C4-2B (cell line): ENCODE measurements around the gene F7.
"Not testable (repeated sequence)": the region's sequence is repeated elsewhere in the genome, so short reads cannot be mapped to it uniquely, and the experiment has no call there.

Experiments
- H3K27ac ChIP-seq: fragments of 450-650 bp; 2 replicates; pipeline ENCODE4 v1.5.1; 2017
- ZFX ChIP-seq: fragments of 450-650 bp; IDR thresholded peaks from 2 replicates; pipeline ENCODE4 v1.6.1; 2017
- TF ChIP-seq, protein P1 (sequence below): fragments of 450-650 bp; conservative IDR thresholded peaks from 2 replicates; pipeline ENCODE4 v1.5.1; 2017; ENCODE audit warnings: mild to moderate bottlenecking

F7 gene

DNA sequence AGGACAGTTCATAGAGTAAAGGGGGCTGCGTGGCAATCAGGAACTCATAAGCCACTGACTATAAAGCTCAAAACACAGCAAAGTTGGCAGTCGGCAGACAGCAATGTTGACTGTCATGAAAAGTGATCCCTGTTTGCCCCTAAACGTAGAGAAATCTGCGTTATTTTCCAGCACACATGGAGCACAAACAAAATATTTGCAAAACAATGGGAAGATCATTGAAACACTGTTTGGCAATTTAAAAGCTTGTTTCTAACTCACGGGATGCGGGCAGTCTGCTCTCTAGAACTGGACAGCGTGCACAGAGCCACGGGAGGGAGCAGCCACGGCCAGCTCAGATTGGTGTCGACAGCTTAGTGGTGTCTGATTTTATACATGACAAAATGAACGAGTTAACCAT lies 6.4 kb upstream of the F7 start:
- H3K27ac ChIP-seq, result no peak overlapping the region
- TF ChIP-seq, protein P1, sequence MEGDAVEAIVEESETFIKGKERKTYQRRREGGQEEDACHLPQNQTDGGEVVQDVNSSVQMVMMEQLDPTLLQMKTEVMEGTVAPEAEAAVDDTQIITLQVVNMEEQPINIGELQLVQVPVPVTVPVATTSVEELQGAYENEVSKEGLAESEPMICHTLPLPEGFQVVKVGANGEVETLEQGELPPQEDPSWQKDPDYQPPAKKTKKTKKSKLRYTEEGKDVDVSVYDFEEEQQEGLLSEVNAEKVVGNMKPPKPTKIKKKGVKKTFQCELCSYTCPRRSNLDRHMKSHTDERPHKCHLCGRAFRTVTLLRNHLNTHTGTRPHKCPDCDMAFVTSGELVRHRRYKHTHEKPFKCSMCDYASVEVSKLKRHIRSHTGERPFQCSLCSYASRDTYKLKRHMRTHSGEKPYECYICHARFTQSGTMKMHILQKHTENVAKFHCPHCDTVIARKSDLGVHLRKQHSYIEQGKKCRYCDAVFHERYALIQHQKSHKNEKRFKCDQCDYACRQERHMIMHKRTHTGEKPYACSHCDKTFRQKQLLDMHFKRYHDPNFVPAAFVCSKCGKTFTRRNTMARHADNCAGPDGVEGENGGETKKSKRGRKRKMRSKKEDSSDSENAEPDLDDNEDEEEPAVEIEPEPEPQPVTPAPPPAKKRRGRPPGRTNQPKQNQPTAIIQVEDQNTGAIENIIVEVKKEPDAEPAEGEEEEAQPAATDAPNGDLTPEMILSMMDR, result no peak
- TF ChIP-seq ZFX, result no peak

DNA sequence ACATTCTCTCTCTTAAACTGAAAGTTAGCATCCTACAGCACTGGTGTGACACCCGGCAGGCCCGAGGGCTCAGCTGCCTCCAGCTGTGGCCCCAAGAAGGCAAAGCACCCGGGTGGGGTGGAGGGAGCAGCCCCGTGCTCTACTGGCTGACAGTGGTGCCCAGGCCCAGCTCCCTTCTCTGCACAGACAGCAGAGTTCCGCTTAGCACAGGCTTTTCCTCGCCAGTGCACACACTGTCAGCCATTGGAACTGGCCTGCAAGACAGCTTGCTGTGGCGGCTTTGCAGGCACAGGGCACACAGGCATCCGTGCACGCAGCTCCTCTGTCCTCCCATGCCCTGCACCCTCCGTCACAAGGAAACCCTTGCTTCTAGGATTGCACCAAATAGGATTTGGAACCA lies 3.3 kb upstream of the F7 start:
- not testable (repeated sequence) for H3K27ac ChIP-seq

DNA sequence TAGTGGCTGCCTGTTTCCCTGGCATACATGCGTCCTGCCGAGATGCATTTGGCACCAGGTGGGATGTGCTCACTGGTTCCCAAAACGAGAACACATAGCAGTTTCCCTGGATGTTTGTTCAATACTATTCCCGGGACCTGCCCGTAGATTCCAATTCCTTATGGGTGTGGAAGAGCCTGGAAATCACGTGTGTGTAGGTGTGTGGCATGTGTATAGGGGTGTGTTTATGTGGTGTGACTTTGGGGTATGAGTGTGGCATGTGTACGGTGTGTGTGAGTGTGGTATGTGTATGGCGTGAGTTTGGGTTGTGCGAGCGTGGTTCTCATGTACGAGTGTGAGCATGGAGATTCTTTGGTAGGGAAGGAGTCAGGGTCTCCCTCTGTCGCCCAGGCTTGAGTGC lies 2.9 kb upstream of the F7 start:
- H3K27ac ChIP-seq, result no peak overlapping the region
- TF ChIP-seq, protein P1, result no peak
- TF ChIP-seq ZFX, result no peak

DNA sequence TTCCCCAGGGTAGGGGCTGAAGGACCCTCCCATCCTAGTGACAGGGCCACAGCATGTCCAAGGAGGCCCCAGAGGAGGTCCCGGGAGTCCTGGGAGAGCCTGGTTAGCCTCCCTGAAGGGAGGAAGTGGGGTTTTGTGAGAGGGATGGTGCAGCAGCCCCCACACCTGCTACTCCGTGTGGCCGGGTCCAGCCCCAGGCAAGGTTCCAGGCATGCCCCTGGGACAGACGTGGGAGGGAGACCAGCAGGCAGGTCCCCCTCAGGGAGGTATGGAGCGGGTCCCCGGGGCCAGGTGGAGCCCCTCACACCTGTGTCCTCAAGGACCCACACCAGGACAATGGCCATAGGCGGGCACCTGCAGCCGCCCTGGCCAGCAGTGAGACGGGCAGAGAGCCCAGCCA lies 1.9 kb upstream of the F7 start:
- no peak overlapping the region for H3K27ac ChIP-seq
- TF ChIP-seq ZFX, result no peak
- TF ChIP-seq, protein P1, result no peak

DNA sequence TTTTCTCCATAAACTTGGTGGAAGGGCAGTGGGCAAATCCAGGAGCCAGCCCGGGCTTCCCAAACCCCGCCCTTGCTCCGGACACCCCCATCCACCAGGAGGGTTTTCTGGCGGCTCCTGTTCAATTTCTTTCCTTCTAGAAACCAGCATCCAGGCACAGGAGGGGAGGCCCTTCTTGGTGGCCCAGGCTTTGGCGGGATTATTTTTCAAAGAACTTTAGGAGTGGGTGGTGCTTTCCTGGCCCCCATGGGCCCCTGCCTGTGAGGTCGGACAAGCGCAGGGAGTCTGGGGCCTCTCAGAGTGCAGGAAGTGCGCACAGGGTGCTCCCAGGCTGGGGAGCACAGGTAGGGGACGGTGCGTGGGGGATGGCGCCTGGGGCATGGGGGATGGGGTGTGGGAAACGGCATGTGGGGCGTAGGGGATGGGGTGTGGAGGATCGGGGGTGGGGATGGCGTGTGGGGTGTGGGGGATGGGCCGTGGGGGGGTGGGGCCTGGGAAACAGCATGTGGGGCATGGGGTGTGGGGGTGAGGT lies 396 bp downstream of the F7 start:
- peak overlapping the region; percentile 20; the same call in 1 of the 2 replicates for H3K27ac ChIP-seq
- no peak for TF ChIP-seq ZFX
- TF ChIP-seq, protein P1, result no peak

DNA sequence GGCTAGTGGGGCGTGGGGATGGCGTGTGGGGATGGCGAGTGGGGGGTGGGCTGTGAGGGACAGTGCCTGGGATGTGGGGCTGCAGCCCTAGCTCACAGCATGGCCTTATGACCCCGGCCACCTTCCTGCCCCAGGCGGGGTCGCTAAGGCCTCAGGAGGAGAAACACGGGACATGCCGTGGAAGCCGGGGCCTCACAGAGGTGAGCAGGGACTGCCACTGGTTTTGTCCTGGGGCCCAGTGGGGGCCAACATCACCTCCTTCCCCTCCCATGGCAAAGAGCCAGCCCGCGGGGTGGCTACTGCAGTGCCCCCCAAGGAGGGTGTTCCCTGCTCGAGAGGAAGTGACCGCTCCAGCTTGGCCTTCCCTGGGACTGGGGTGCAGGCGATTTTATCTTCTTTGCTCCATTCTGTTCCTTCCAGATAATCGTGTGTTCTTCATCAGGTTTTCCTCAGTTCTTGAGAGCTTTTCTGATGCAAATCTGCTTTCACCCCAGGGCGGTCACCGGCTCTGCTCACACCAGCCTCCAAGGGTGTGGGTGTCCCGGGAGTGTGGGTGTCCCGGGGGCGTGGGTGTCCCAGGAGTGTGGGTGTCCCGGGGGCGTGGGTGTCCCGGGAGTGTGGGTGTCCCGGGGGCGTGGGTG lies 1.2 kb downstream of the F7 start:
- TF ChIP-seq, protein P1, result no peak
- no peak for TF ChIP-seq ZFX
- H3K27ac ChIP-seq, result no peak overlapping the region

DNA sequence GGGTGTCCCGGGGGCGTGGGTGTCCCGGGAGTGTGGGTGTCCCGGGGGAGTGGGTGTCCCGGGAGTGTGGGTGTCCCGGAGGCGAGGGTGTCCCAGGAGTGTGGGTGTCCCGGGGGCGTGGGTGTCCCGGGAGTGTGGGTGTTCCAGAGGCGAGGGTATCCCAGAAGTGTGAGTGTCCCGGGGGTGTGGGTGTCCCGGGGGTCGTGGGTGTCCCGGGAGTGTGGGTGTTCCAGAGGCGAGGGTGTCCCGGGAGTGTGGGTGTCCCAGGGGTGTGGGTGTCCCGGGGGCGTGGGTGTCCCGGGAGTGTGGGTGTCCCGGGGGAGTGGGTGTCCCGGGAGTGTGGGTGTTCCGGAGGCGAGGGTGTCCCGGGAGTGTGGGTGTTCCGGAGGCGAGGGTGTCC lies 2.9 kb downstream of the F7 start:
- not testable (repeated sequence) for H3K27ac ChIP-seq

DNA sequence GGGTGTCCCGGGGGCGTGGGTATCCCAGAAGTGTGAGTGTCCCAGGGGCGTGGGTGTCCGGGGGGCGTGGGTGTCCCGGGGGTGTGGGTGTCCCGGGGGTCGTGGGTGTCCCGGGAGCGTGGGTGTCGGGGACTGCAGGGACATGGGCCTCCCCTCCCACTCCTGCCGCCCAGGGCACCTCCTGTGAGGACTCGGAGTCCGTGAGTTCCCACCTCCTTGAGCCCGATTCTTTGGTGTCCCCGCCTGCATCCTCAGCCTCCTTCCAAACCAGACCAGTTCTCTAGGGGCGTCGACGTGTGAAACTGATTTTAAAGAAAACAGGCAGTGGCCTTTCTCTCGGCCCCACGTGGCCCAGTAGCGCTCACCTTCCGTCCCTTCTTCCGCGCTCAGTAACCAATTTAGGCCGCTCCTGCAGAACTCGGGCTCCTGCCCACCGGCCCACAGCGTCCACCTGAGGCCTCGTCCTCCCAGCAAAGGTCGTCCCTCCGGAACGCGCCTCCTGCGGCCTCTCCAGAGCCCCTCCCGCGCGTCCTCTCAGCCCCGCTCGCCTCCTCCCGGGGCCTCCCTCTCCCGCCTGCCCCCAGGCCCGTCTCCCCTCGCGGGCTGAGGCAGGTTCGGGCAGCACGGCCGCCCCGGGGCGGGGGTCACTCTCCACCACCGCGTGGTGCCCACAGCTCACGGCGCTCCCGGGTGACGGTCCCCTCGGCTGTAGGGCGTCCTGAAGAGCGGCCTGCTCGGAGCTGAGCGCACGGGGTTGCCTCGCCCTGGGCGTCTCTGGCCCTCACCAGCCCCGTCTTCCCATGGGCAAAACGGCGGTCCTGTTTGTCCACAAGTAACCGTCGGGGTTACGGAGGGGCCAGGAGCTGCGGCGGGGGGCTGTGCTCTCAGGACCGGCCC lies 3.8 kb downstream of the F7 start:
- H3K27ac ChIP-seq, result no peak overlapping the region
- no peak for TF ChIP-seq ZFX
- TF ChIP-seq, protein P1, result no peak
